Ramos (cell line): ENCODE results near the gene CD320.
"Not testable (repeated sequence)": the region's sequence is repeated elsewhere in the genome, so short reads cannot be mapped to it uniquely, and the experiment has no call there.

Source experiments
- in situ Hi-C: fragments of 300-500 bp; cut with MboI; formaldehyde crosslinking; loops from one replicate; pipeline ENCODE4 v1.14.3; 2022; ENCODE audit warnings: low sequenced_read_pairs; ENCODE audit not compliant: unreplicated experiment

Gene CD320

DNA sequence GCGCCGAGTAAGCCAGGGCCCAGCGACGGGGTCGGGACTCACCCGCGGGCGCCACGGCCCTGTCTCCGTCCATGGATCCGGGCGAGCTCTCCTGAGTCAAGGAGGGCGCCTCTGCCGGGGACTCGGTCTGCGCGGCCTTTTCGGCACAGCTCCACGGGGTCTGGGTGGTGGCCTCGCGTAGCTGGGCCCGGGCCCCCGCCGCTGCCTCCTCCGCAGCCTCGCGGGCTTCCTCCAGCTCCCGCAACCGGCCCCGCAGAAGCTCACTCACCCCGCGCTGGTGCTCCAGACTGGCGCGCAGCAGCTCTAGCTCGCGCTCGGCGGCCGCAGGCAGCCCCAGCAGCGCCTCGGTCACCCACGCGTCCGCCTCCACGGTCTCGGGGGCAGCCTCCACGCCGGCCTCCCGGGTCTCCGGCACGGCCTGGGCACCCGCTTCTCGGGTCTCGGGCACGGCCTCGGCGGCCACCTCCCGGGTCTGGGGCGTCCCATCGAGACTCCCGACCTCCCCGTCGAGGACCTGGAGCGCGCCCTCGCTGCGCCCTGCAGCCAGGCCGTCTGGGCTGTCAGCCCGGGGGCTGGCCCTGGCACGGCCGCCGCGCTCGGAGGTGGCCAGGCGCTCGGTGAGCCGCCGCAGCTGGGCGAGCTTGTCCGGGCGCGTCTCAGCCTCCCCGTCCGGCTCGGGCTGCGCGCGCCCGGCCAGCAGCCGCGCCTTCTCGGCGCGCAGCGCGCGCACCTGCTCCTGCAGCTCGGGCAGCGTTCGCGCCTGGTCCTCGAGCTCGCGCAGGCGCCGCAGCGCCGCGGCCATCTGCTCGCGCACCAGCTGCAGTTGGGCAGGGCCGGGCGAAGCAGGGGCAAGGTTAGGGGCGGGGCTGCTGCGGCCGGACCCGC is 26.5 kb upstream of the CD320 start:
- in situ Hi-C loops = no loop called here

DNA sequence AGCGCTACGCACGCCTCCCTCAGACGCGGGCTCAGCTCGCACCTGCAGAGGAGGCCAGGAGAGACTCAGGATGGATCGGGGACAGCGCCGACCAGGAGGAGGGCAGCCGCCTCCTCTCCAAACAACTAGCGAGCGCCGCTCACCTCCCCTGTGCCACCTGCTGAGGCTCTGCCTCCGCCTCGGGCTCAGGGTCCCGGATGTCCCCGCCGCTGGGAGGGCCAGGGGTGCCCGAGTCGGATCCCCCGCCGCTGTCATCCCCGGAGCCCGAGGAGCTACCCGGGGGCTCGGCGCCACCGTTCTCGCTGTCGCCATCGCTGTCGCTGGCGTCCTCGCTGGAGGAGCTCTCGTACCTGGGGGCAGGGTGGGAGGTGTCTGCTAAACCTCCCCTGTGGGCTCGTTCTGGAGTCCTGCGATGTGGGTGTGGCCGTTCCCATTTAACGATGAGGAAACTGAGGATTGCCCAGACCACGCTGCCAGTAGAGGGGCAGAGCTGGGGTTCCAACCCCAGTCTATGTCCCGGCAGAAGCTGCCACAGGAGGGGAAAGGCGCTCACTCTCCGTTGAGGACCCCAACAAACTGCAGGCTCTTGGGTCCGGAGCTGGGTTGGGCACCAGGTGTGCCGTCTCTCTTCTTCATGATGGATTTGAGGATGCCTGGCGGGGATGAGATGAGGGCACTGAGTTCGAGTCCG is 25.8 kb upstream of the CD320 start:
- in situ Hi-C loops = no loop called here

DNA sequence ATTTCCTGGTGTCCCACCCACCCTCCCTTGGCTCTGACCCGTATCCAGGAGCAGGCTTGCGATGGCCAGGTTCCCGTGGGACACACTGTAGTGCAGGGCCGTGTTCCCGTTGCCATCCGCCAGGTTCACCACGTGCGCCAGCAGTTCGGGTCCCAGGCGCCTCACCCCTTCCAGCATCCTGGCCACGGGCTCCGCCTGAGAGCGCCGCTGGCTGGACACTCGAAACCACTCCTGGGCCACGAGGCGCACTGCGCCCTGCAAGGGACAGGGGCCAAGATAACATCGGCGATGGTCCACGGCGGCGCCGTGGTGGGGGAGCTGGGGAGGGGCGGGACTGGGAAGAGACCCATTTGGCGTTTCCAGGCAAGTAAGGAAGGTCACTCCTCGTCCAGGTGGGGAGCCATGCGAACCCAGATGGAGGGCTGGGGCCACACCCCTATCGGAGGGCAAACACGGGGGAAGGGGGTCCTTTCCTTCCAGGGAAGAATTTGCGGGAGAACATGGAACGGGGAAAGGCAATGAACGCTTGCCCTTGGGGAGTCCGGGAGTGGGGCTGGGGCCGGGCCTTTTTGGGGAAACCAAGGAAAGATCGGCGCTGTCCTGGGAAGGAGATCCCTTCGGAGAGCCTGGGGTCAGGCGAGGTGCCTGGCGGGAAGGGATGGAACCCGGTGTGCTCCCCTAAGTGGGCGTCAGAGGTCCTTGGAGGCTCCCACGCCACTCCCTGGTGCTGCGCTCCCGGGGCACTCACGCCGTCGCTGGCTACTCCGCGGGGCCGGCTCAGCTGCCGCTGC is 25.0 kb upstream of the CD320 start:
- in situ Hi-C loops = no loop called here

DNA sequence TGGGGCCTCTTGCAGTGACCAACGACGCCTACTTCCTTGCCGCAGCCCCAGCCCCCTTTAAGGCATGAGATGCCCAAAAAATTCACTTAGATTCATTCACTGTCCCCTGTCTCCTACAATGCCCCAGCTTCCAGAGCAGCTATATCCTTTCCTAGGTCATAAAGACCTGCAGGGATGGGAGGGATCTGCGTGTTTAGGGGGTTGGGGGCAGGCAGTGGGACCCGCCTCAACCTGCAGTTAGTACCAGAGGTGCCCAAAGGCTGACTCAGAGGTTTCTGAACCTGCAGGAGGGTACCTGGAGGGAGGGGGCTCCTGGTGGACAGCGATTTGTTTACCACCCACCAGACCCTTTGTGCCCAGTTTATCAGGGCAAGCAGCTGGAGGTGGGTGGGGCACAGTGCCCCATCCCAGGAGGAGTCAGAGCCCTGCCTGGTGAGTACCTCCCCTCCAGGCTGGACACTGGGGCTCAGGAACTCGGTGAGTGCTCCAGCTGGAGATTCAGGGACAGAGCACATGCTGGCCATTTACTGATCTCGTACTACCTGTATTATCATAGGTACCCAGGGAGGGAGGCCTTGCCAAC is 23.2 kb upstream of the CD320 start:
- in situ Hi-C loops = no loop called here

DNA sequence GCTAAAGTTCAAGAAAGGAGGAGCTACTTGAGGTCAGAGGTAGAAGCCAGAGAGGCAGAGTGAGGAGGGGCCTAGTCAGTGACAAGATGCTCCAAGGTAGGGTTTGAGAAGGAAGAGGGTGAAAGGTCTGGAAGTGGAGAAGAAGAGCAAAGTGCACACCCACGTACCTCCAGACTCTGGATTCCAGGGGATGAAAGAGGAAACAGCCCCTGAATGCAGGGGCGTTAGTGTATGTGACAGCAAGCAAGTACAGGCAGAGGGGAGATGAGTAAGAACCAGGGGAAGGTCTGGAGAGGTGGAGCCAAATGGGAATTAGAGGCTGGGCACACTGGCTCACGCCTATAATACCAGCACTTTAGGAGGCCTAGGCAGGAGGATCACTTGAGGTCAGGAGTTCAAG is 21.8 kb upstream of the CD320 start:
- in situ Hi-C loops = no loop called here

DNA sequence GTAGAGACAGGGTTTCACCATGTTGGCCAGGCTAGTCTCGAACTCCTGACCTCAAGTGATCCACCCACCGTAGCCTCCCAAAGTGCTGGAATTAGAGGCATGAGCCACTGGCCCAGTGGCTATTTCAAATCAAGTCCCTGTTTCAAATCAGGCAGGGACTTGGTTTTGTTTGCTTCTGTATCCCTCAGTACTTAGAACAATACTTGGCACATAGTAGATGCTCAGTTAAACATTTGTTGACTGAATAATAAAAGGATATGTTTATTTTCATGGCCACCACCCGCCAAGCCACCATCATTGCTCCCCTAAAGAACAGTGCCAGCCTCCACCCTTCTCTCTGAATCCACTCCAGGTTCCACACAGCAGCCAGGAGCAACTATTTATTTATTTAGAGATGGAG is 17.3 kb upstream of the CD320 start:
- in situ Hi-C loops = no loop called here

DNA sequence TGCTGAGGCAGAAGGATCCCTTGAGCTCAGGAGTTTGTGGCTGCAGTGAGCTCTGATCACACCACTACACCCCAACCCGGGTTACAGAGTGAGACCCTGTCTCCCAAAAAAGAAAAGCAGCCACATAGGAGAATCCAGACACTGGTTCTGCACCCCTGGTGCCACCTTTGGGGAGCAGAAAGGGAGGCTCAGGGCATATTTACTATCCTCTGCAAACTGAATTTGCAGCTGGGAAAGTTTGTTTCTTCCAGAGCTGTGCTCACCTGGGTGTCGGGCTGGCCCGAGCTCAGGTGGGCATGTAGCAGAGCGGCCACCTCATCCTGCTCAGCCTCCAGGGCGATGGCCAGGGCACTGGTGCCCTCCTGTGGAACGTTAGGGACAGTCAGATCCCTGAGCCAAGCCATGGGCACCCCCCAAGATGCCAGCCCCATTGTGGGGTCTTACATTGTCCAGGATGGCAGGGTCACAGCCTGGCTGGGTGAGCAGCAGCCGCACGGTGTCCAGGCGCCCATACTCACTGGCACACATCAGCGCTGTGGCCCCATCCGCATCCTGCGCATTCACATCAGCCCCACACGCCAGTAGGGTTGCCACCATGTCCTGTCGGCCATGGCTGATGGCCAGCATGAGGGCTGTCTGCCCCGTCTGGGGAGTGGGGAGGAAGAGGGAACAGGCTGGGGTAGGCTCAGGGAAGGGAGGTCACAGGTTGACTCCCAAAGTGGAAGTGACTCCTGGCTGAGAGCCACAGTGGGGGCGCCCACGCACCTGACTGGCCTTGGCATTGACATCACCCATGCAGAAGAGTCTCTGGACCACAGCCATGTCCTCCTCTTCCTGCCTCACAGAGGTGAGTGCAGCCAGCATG is 16.3 kb upstream of the CD320 start:
- in situ Hi-C loops = no loop called here

DNA sequence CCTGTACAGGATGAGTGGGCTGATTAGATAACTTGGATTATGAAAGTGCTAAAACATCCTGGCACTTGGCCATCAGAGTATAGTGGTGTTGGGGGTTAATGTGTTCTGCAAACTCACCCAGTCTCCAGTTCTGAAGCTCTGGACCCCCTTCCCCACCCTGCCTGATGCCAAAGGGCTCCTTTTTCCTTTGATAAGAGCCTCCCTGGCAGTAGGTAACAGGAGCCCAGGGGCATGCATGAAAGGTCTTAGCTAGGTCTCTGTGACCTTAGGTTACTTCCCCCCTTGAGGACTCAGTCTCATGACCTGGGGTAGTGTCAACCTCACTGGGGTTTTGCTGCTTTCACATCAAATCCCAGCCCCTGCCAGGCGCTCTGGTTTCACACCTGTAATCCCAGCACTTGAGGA is 15.6 kb upstream of the CD320 start:
- in situ Hi-C loops = no loop called here

DNA sequence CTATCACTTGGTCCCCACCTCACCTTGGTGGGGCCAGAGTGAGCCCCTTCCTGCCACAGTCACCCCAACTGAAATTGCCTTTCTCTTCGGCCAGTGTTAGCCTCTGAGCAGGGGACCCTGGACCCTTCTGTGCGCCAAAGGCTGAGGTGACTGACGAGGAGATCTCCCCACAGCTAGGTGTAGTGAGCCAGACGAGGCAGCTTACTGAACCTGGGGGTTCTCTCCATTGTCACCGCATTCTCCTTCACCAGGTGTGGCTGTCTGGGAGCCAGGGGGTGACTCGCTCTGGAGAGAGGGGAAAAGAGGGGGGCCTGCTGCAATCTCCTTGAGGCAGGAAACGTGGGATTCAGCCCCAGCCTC is 14.5 kb upstream of the CD320 start:
- in situ Hi-C loops = no loop called here

DNA sequence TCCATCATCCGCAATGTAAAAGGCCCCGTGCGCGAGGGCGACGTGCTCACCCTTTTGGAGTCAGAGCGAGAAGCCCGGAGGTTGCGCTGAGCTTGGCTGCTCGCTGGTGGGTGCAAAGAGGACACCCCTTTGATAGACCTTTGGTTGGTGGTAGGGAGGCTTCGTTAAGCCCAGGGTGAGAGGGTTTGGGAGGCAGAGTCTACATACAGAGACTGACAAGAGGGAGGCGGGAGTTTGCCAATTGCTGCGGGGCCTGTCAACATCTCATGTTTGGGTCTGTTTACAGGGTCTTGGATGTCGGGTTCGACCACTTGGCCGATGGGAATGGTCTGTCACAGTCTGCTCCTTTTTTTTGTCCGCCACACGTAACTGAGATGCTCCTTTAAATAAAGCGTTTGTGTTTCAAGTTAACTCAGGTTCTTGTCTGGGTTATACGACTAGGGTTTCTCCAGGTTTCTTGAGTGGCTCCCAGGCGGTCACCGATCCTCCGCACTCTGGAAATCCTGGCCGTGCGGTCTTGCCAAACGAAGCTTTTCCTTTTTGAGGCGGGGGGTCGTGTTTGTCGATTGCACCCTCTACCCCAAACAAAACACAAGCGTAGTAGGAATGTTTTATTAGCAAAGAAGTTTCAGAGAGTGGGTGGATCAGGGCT is 14.0 kb upstream of the CD320 start:
- in situ Hi-C loops = no loop called here

DNA sequence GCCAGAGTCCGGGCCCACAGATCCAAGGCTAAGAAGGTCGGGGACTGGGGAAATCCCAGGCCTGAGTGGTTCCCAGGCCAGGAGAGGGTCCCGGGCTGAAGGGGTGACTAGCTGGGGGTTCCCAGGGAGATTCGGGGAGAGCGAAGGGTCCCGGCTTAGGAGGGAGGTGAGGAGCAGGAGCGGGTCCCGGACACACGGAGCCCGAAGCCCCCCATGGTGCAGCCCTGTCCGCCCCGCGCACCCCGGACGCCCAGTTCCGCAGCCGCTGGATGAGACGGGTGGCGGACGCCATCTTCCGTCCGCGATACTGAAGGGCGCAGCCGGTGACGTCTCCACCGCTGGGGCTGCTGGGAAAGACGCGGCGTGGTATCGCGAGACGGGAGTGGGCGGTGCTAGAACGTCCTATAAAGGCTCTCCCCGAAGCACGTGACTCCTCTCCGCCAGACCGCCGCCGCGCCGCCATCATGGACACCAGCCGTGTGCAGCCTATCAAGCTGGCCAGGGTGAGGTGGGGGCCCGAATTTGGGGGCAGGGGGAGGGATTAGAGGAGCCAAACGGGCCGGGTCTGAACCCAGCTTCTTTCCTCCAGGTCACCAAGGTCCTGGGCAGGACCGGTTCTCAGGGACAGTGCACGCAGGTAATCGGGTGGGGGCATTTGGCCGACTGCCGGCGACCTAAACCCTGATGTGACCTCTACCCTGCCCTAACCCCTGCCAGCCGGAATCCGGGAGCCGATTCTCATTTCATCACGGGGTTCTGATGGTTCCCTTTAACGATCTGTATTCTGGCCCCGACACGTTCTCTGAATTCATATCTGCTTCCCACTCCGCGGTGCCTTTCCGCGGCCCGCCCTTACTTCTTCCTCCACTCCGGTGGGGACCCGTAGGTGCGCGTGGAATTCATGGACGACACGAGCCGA is 13.2 kb upstream of the CD320 start, which contains the start of the genes NDUFA7 and RPS28:
NDUFA7 (minus strand) TSS at position 309 of the 919 bp plus-strand sequence; CDS start at position 292, 17 bp downstream.
RPS28 (plus strand) TSS at position 430 of the 919 bp plus-strand sequence; CDS start at position 465, 35 bp downstream.
- in situ Hi-C loops = no loop called here

DNA sequence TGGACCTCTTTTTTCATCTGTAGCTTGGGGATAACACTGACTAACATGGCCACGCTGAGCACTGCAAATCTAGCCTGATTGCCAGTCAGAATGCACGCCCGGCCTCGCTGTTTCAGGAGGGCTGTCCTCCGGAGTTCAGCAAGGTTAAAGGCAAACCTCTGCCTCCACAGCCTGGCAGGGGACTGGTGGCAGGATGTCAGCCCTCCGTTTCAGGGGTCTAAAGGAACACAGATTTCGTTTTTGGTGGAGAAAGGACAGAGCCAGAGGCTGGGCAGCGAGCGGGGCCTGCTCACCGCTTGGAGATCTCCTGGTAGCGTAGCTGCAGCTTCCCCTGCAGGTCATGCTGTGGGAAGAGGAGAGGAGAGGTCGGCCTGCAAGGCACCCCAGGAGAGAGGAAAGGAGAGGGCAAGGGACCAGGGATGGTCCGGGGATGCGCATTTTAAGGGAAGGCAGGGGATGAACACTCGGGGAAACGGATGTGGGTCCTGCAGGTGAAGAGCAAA is 12.5 kb upstream of the CD320 start:
- in situ Hi-C loops = no loop called here

DNA sequence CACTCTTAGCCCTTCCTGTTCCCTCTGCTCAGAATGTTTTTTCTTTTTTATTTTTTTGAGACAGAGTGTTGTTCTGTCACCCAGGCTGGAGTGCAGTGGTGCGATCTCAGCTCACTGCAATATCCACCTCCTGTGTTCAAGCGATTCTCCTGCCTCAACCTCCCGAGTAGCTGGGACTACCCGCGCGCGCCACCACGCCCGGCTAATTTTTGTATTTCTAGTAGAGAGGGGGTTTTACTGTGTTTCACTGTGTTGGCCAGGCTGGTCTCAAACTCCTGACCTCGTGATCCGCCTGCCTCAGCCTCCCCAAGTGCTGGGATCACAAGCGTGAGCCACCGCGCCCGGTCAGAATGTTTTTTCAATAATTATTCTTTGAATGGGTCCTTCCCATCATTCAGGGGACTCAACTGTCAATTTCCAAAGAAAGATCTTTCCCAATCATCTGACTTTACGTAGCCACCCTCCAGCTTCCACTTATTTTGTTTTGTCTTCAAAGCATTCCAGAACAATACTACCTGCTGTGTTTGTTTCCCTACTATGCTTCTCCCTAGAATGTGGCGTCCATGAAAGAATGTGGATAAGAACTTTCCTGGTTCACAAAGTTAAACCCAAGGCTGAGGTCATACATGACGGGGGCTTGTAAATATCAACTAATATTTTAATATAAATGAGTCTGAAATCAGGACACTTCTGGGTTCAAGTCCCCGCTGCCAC is 11.8 kb upstream of the CD320 start:
- in situ Hi-C loops = no loop called here

DNA sequence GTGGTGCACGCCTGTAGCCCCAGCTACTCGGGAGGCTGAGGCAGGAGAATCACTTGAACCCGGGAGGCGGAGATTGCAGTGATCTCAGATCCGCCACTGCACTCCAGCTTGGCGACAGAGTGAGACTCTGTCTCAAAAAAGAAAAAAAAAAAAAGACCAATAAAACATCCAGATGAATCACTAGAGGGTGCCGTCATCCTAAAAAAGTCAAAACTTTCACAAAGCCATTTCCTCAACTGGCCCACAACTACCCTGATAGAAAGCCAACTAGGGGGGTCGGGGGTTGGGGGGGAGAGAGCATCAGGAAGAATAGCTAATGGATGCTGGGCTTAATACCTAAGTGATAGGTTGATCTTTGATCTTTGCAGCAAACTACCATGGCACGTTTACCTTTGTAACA is 10.7 kb upstream of the CD320 start:
- in situ Hi-C loops = not testable (repeated sequence)

DNA sequence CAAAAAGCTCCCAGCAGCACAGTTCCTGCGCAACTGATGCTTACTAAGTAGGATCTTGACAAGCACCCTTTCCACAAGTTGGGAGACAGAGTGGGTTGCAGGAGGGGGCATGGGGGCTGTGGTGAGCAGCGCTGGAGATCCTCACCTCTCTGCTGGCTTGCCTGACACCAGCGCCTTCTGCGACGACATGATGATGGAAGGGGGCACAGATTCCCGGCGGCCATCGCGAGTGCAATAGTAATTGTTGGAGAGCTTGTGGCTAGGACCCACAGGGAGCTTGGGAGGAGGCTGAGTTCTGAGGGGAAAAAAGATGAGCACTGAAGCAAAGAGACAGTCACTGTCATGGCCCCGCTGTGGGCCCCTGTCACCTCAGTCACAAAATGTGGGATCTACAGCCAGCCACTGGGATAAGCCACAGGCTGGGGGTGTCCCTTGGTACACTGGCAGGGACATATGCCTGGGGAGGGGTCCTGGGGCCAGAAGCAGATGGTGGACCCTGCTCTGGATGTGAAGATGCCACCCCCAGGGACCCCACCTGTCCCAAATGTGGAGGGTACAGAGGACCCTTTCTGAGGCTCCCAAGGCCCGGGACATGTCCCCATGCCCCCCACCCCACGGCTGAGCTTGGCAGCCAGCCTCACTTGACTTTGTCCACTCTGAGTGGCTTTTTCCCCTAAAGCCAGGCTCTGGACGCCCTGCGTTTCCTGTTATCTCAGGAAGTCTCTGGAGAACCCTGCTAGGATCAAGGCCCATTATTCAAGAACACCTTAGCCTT is 8.4 kb upstream of the CD320 start:
- in situ Hi-C loops = no loop called here

DNA sequence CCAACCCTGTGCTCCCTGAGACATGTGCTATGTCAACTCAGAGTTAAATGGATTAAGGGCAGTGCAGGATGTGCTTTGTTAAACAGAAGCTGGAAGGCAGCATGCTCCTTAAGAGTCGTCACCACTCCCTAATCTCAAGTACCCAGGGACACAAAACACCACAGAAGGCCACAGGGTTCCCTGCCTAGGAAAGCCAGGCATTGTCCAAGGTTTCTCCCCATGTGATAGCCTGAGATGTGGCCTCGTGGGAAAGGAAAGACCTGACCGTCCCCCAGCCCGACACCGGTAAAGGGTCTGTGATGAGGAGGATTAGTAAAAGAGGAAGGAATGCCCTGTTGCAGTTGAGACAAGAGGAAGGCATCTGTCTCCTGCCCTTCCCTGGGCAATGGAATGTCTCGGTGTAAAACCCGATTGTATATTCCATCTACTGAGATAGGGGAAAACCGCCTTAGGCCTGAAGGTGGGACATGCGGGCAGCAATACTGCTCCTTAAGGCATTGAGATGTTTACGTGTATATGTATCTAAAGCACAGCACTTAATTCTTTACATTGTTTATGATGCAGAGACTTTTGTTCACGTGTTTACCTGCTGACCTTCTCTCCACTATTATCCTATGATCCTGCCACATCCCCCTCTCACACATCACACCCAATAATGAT is 7.0 kb upstream of the CD320 start:
- in situ Hi-C loops = not testable (repeated sequence)
